Liver (tissue), 9 donors: Measurements from ENCODE around the gene RNU2-63P. TPM values are rescaled to one million over a fixed set of nuclear protein-coding genes. Genes with fewer than 3 reads are reported as not detected.

Source experiments
- DNase-seq: peaks from one replicate; pipeline ENCODE4 v3.0.0-alpha.2; 2017; ENCODE audit warnings: low spot score
- H3K27ac ChIP-seq, 2 donors: one replicate each; pipeline ENCODE4 v1.7.0; 2013; ENCODE audit warnings: inconsistent platforms in 2 of 2, low read length in 2 of 2, control low read depth in 1 of 2, low read depth in 1 of 2, mild to moderate bottlenecking in 1 of 2
- H3K27me3 ChIP-seq, 4 donors: one replicate each; pipeline versions ENCODE4 v1.6.1 to v1.7.0; 2013; ENCODE audit warnings: low read length in 3 of 4, inconsistent platforms in 1 of 4, mild to moderate bottlenecking in 1 of 4, moderate library complexity in 1 of 4; ENCODE audit not compliant: control insufficient read depth in 4 of 4, insufficient read depth in 4 of 4
- H3K36me3 ChIP-seq, 4 donors: one replicate each; pipeline versions ENCODE4 v1.6.1 to v1.7.0; 2013; ENCODE audit warnings: low read length in 3 of 4, mild to moderate bottlenecking in 3 of 4, low read depth in 1 of 4, moderate library complexity in 1 of 4; ENCODE audit not compliant: control insufficient read depth in 4 of 4, insufficient read depth in 3 of 4
- H3K4me1 ChIP-seq, 4 donors: one replicate each; pipeline versions ENCODE4 v1.6.1 to v1.7.0; 2013; ENCODE audit warnings: low read length in 3 of 4, mild to moderate bottlenecking in 3 of 4, moderate library complexity in 1 of 4; ENCODE audit not compliant: control insufficient read depth in 4 of 4, insufficient read depth in 4 of 4
- H3K4me3 ChIP-seq, 3 donors: one replicate each; pipeline versions ENCODE4 v1.6.1 to v1.7.0; 2013; ENCODE audit warnings: low read length in 3 of 3, control low read depth in 1 of 3, low read depth in 1 of 3, mild to moderate bottlenecking in 1 of 3
- H3K9ac ChIP-seq, 2 donors: one replicate each; pipeline ENCODE4 v1.7.0; 2013; ENCODE audit warnings: low read length in 2 of 2, mild to moderate bottlenecking in 2 of 2, moderate library complexity in 2 of 2, control low read depth in 1 of 2, low read depth in 1 of 2
- H3K9me3 ChIP-seq, 4 donors: one replicate each; pipeline versions ENCODE4 v1.6.1 to v1.7.0; 2013; ENCODE audit warnings: low read length in 3 of 4; ENCODE audit not compliant: control insufficient read depth in 4 of 4
- EGR1 ChIP-seq, 2 donors: IDR thresholded peaks; 2 replicates each; pipeline ENCODE4 v1.6.1; 2016 to 2018; ENCODE audit warnings: antibody characterized with exemption in 2 of 2, low read depth in 2 of 2
- FOXA1 ChIP-seq: IDR thresholded peaks from 2 replicates; pipeline ENCODE4 v1.6.1; 2016; ENCODE audit warnings: antibody characterized with exemption
- FOXA2 ChIP-seq: IDR thresholded peaks from 2 replicates; pipeline ENCODE4 v1.6.1; 2016; ENCODE audit warnings: antibody characterized with exemption
- GABPA ChIP-seq, 2 donors: IDR thresholded peaks in 1 of 2; conservative IDR thresholded peaks in 1 of 2; 2 replicates each; pipeline ENCODE4 v1.6.1; 2016; ENCODE audit warnings: antibody characterized with exemption in 2 of 2, mild to moderate bottlenecking in 1 of 2, moderate library complexity in 1 of 2
- HNF4A ChIP-seq, 2 donors: conservative IDR thresholded peaks; 2 replicates each; pipeline ENCODE4 v1.6.1; 2016; ENCODE audit warnings: antibody characterized with exemption in 2 of 2, mild to moderate bottlenecking in 2 of 2
- HNF4G ChIP-seq: IDR thresholded peaks from 2 replicates; pipeline ENCODE4 v1.6.1; 2016; ENCODE audit warnings: antibody characterized with exemption
- JUND ChIP-seq, 2 donors: IDR thresholded peaks; 2 replicates each; pipeline ENCODE4 v1.6.1; 2016; ENCODE audit warnings: antibody characterized with exemption in 2 of 2
- NR2F2 ChIP-seq: IDR thresholded peaks from 2 replicates; pipeline ENCODE4 v1.6.1; 2016; ENCODE audit warnings: antibody characterized with exemption
- RAD21 ChIP-seq, 2 donors: IDR thresholded peaks; 2 replicates each; pipeline ENCODE4 v1.6.1; 2016; ENCODE audit warnings: antibody characterized with exemption in 2 of 2, mild to moderate bottlenecking in 2 of 2
- RXRA ChIP-seq, 2 donors: IDR thresholded peaks; 2 replicates each; pipeline ENCODE4 v1.6.1; 2017 to 2018; ENCODE audit warnings: antibody characterized with exemption in 2 of 2, mild to moderate bottlenecking in 1 of 2
- SP1 ChIP-seq: IDR thresholded peaks from 2 replicates; pipeline ENCODE4 v1.6.1; 2018; ENCODE audit warnings: antibody characterized with exemption, mild to moderate bottlenecking
- TAF1 ChIP-seq: conservative IDR thresholded peaks from 2 replicates; pipeline ENCODE4 v1.6.1; 2016; ENCODE audit warnings: antibody characterized with exemption, mild to moderate bottlenecking
- YY1 ChIP-seq: IDR thresholded peaks from 2 replicates; pipeline ENCODE4 v1.6.1; 2016; ENCODE audit warnings: antibody characterized with exemption, mild to moderate bottlenecking
- WGBS: extraction: QIAGEN DNeasy Blood & Tissue Kit; methylation state at CpG from one replicate; pipeline ENCODE4 v1.1.7; 2013; 5-methylcytosine and 5-hydroxymethylcytosine counted together
- polyA plus RNA-seq, 2 donors: library from polyadenylated mRNA; stranded (reverse) in 1 of 2; unstranded in 1 of 2; fragments of 200-250 nt in 1 of 2; fragments of >200 nt in 1 of 2; fragmentation: Nextera tagmentation in 1 of 2; extraction: Ambion mirVana in 1 of 2; gene quantifications; one replicate each; pipeline versions ENCODE4 v1.2.1 to v1.2.3, GENCODE V29; 2013 to 2015
- total RNA-seq, 2 donors: library from RNA; depleted of rRNA; stranded (reverse); fragments of >200 nt; gene quantifications; one replicate each; pipeline ENCODE4 v1.2.3, GENCODE V29; 2014
- TF ChIP-seq, protein P1 (sequence below): IDR thresholded peaks from 2 replicates; pipeline ENCODE4 v1.6.1; 2016; ENCODE audit warnings: antibody characterized with exemption
- TF ChIP-seq, protein P2 (sequence below): IDR thresholded peaks from 2 replicates; pipeline ENCODE4 v1.6.1; 2016; ENCODE audit warnings: antibody characterized with exemption, mild to moderate bottlenecking
- TF ChIP-seq, protein P3 (sequence below): IDR thresholded peaks from 2 replicates; pipeline ENCODE4 v1.6.1; 2016; ENCODE audit warnings: antibody characterized with exemption
- TF ChIP-seq, protein P4 (sequence below): fragments of 150-350 bp; IDR thresholded peaks from 2 replicates; pipeline ENCODE4 v1.5.1; 2017; ENCODE audit warnings: improper control_type of control experiment, low read depth, low read length; ENCODE audit not compliant: missing input control
- TF ChIP-seq, protein P5 (sequence below): IDR thresholded peaks from 2 replicates; pipeline ENCODE4 v1.6.1; 2016; ENCODE audit warnings: antibody characterized with exemption
- donor health status: healthy.
- donor health status: healthy.
- donor health status: healthy.
- donor health status: healthy.
- donor health status: healthy.

Gene RNU2-63P
- total and polyA plus RNA-seq, 4 donors = not detected

DNA sequence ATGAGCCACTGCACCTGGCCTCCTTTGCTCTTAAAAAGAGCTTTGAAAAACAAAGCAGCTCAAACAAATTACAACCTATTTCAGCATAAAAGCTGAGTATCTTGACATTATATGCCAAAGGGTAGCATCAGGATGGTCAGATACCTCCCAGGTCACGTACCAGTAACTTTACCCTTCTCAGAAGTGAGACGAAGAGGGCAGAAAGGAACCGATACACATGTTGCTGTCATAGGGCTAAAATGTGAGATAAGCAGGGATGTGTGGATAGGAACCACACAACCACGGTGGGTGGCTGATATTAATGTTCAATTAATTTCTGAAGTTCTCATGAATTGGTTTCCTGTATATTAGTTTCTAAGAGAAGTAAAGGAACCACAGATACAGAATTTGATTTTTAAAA lies 12.6 kb upstream of the RNU2-63P start:
- no peak for TF ChIP-seq SP1
- TF ChIP-seq GABPA (IDR thresholded peaks at IDR 0.05 in 1 of 2, conservative IDR thresholded peaks at IDR 0.05 in 1 of 2) = no peak
- TF ChIP-seq EGR1 (IDR thresholded peaks at IDR 0.05; ENCODE audit: low read depth in 2 of 2) = no peak
- no peak for TF ChIP-seq RAD21 (IDR thresholded peaks at IDR 0.05)
- no peak for TF ChIP-seq FOXA2
- no peak for TF ChIP-seq JUND (IDR thresholded peaks at IDR 0.05)
- TF ChIP-seq, protein P1, sequence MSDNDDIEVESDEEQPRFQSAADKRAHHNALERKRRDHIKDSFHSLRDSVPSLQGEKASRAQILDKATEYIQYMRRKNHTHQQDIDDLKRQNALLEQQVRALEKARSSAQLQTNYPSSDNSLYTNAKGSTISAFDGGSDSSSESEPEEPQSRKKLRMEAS = no peak
- no peak for TF ChIP-seq NR2F2
- TF ChIP-seq, protein P2, sequence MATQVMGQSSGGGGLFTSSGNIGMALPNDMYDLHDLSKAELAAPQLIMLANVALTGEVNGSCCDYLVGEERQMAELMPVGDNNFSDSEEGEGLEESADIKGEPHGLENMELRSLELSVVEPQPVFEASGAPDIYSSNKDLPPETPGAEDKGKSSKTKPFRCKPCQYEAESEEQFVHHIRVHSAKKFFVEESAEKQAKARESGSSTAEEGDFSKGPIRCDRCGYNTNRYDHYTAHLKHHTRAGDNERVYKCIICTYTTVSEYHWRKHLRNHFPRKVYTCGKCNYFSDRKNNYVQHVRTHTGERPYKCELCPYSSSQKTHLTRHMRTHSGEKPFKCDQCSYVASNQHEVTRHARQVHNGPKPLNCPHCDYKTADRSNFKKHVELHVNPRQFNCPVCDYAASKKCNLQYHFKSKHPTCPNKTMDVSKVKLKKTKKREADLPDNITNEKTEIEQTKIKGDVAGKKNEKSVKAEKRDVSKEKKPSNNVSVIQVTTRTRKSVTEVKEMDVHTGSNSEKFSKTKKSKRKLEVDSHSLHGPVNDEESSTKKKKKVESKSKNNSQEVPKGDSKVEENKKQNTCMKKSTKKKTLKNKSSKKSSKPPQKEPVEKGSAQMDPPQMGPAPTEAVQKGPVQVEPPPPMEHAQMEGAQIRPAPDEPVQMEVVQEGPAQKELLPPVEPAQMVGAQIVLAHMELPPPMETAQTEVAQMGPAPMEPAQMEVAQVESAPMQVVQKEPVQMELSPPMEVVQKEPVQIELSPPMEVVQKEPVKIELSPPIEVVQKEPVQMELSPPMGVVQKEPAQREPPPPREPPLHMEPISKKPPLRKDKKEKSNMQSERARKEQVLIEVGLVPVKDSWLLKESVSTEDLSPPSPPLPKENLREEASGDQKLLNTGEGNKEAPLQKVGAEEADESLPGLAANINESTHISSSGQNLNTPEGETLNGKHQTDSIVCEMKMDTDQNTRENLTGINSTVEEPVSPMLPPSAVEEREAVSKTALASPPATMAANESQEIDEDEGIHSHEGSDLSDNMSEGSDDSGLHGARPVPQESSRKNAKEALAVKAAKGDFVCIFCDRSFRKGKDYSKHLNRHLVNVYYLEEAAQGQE = no peak
- TF ChIP-seq RXRA (IDR thresholded peaks at IDR 0.05) = no peak
- TF ChIP-seq TAF1 = no peak
- TF ChIP-seq, protein P3, sequence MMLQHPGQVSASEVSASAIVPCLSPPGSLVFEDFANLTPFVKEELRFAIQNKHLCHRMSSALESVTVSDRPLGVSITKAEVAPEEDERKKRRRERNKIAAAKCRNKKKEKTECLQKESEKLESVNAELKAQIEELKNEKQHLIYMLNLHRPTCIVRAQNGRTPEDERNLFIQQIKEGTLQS = no peak
- TF ChIP-seq, protein P4, sequence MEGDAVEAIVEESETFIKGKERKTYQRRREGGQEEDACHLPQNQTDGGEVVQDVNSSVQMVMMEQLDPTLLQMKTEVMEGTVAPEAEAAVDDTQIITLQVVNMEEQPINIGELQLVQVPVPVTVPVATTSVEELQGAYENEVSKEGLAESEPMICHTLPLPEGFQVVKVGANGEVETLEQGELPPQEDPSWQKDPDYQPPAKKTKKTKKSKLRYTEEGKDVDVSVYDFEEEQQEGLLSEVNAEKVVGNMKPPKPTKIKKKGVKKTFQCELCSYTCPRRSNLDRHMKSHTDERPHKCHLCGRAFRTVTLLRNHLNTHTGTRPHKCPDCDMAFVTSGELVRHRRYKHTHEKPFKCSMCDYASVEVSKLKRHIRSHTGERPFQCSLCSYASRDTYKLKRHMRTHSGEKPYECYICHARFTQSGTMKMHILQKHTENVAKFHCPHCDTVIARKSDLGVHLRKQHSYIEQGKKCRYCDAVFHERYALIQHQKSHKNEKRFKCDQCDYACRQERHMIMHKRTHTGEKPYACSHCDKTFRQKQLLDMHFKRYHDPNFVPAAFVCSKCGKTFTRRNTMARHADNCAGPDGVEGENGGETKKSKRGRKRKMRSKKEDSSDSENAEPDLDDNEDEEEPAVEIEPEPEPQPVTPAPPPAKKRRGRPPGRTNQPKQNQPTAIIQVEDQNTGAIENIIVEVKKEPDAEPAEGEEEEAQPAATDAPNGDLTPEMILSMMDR = no peak
- no peak for TF ChIP-seq YY1
- TF ChIP-seq, protein P5, sequence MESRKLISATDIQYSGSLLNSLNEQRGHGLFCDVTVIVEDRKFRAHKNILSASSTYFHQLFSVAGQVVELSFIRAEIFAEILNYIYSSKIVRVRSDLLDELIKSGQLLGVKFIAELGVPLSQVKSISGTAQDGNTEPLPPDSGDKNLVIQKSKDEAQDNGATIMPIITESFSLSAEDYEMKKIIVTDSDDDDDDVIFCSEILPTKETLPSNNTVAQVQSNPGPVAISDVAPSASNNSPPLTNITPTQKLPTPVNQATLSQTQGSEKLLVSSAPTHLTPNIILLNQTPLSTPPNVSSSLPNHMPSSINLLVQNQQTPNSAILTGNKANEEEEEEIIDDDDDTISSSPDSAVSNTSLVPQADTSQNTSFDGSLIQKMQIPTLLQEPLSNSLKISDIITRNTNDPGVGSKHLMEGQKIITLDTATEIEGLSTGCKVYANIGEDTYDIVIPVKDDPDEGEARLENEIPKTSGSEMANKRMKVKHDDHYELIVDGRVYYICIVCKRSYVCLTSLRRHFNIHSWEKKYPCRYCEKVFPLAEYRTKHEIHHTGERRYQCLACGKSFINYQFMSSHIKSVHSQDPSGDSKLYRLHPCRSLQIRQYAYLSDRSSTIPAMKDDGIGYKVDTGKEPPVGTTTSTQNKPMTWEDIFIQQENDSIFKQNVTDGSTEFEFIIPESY = no peak
- TF ChIP-seq HNF4G = no peak
- no peak for TF ChIP-seq HNF4A (conservative IDR thresholded peaks at IDR 0.05)
- no peak for TF ChIP-seq FOXA1
- H3K4me3 ChIP-seq = no peak overlapping the region
- no peaks in the 10 kb centered on the region for H3K27me3 ChIP-seq
- H3K36me3 ChIP-seq = peaks cover 2 to 27% (median 23%) of the 10 kb centered on the region in 4 donors
- no peak for DNase-seq
- 96% methylated on average over 4 of the region's 4 CpGs for WGBS
- no peaks in the 10 kb centered on the region for H3K9me3 ChIP-seq
- no peak overlapping the region for H3K27ac ChIP-seq
- no peaks in the 10 kb centered on the region for H3K4me1 ChIP-seq
- no peak overlapping the region for H3K9ac ChIP-seq
